GM12801 (cell line): ENCODE data around the gene ATOH8.

ENCODE experiments used
- TF ChIP-seq, protein P1 (sequence below): IDR thresholded peaks from one replicate; pipeline ENCODE4 v1.5.1; 2011; ENCODE audit warnings: control low read depth; ENCODE audit not compliant: insufficient read length; ENCODE audit errors: extremely low read depth

Gene ATOH8

DNA sequence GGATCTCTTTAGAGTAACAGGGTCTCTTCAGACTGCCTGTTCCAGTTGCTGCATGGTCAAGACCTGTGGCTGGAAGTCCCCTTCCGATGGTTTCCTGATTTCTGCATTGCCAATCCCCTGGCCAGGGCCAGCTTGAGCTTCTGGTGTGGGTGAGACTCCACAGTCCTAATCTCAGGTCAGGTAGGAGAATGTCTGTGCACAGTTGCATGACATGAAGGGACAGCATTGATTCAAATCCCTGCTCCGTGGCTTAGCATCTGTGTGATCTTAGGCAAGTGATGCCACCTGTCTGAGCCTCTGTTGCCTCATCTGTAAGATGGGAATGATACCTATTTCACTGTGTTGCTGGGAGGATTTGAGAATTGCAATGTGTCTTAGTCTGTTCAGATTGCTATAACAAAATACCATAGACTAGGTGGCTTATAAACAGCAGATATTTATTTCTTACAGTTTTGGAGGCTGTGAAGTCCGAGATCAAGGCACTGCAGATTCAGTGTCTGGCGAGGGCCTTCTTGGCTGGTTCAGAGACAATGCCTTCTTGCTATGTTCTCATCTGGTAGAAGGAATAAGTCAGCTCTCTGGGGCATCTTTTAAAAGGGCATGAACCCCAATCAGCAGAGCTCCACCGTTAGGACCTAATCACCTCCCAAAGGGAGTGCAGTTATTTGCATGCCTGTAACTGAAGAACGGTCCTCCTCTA, 66.2 kb downstream of the ATOH8 start:
- TF ChIP-seq, protein P1, sequence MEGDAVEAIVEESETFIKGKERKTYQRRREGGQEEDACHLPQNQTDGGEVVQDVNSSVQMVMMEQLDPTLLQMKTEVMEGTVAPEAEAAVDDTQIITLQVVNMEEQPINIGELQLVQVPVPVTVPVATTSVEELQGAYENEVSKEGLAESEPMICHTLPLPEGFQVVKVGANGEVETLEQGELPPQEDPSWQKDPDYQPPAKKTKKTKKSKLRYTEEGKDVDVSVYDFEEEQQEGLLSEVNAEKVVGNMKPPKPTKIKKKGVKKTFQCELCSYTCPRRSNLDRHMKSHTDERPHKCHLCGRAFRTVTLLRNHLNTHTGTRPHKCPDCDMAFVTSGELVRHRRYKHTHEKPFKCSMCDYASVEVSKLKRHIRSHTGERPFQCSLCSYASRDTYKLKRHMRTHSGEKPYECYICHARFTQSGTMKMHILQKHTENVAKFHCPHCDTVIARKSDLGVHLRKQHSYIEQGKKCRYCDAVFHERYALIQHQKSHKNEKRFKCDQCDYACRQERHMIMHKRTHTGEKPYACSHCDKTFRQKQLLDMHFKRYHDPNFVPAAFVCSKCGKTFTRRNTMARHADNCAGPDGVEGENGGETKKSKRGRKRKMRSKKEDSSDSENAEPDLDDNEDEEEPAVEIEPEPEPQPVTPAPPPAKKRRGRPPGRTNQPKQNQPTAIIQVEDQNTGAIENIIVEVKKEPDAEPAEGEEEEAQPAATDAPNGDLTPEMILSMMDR, result no peak

DNA sequence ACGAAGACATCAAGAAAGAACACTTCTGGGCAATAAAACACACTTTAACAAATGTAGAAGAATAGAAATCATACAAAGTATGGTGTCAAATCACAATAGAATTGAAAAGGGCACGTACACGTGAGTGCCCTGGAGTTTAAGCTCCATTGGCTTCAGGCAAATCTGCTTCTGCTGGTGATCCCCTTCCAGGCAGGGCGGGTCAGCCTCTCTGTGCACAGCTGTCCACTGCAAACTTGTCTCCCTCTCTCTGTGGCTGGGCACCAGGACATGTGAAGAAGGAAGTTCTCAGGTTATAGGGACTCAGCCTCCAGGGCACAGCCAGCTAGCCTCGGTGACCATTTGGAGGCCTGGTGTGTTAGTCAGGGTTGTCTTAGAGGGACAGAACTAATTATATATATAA, 69.0 kb downstream of the ATOH8 start:
- TF ChIP-seq, protein P1, result no peak

DNA sequence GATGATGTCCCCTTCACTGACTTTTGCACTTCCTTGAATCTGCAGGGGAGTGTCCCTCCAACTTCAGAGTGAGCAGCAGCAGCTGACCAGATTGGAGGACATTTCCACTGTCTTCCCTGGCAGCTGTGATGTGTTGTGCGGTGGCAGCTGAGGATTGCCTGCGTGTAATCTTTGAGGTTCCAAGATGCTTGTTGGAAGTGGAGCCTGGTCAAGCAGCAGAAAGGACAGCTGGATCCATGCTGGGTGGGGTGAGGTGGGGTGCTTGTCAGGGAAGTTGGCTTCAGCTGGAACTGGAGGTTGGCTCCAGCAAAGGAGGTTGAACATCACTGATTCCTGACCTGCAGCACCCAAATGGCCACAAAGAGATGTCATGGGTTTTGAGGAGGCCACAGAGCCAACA, 70.2 kb downstream of the ATOH8 start:
- TF ChIP-seq, protein P1, result no peak

DNA sequence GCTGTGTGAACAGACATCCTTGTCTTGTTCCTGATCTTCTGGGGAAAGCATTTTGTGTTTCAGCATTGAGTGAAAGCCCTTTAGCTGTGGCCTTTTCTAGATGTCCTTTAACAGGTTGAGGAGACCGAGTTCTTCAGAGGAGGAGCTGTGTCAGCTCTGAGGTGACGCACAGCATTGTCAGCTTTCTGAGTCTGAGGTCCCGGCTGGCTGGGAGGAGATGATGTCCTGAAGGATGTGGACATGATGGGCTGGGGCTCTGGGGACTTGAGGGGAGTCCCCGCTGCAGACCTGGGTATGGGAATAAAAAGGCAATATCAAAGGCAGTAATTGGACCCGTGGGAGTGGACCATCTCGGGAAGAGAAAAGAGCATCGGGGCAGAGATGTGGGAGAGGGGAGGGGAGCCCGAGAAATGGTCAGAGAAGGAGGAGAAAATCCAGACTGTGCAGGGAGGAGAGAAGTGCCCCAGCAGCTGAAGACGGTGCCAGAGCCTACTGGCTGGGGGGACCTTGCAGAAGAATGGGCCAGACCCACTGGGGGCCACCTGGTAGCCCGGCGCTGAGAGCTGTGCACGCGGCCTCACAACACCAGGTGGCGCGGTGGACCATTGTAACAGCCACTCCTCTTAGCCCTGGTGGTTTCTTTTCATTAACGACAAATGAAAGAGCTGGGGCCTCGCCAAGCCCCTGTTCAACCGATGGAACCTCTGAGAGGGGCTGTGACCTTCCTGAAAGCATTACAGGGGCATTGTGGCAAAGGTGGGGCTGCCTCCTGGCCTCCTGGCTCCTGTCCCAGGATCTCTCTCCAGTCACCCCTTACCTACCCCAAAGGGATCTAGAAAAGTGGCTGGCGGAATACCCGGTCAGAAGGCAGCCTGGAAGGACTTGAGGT, 73.4 kb downstream of the ATOH8 start:
- TF ChIP-seq, protein P1, result no peak

DNA sequence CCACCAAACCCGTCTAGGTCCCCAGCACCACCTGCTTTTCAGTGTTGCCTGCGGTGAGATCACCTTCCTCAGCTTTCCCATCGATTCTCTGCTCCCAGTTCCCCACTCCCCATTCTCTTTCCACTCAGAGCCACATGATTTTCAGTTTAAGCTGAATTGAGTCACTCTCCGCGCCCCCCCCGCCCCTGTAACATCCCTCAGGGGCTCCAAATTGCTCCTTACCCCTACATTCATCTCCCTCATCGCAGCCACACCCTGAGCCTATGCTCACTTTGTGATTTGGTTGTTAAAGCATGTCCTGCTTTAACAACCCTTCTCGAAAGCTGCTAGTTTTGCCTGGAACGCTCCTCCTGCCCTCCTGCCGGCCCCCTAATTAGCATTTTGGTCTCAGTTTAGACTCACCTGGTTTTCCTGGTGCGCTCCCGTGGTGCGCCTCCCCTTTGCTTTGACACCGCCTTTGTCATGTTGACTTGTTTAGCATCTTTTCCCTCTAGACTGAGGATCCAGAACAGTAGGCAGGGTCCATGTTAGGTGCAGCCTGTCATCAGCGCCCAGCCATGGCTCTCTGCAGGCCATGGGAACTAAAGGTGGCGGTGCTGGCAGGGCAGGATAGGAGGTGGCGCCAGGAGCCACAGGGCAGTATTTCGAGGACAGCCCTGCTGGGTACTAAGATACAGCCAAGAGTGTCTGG, 74.2 kb downstream of the ATOH8 start:
- TF ChIP-seq, protein P1, result no peak

DNA sequence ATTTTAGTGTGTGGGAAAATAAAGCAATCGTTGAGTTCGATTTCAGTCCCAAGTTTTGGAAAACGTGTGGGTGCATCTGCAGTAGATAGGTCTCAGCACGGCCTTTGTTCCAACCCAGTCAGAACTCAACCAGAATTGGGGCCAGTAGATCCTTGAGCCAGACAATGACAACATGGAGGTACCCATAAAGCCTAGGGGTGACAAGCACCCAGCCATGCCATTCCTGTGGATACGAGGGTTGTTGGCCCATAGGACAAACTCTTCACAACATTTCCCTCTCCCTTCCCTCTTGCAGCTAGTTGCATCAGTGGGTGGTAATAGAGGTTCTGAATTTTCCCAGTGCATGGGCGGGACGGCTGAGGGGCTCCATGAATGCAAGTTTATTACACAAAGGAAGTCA, 74.9 kb downstream of the ATOH8 start:
- TF ChIP-seq, protein P1, result no peak

DNA sequence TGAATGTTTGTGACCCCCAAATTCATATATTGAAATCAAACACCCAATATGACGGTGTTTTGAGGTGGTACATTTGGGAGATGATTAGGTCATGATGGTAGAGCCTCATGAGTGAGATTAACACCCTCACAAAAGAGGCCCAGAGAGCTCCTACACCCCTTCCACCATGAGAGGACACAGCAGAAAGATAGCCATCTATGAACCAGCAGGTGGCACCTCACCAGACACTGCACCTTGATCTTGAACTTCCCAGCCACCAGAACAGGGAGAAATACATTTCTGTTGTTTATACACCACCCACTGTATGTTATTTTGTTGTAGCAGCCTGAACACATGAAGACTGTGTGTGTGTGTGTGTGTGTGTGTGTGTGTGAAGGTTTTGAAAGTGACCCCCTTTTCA, 76.9 kb downstream of the ATOH8 start:
- TF ChIP-seq, protein P1, result no peak
